ENCODE measurements around the gene CCDC142.

Gene CCDC142

DNA sequence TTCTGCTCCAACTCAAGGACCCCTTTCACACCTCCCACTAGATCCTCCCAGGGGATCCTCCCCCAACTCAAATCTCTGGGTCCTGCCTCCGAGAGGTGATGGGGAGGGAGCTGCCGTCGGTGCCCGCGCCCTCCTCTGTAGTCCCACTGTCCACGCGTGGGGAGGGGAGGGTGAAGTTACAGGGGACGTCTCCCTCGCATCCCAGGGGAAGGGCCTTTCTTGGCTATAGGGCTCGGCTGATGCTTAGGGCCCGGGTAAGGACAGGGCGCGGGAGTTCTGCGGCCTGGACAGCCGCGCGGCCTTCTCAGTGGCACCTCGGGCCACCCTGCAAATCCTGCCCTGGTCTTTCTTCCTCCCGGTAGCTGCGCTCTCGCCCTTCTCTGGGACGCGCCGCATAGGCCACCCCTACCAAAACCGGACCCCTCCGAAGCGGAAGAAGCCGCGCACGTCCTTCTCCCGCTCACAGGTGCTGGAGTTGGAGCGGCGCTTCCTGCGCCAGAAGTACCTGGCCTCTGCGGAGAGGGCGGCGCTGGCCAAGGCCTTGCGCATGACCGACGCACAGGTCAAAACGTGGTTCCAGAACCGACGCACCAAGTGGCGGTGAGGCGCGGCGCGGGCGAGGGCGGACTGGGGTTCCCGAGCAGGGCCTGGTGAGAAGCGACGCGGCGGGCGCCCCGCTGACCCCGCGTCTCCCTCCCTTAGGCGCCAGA lies 32.6 kb upstream of the CCDC142 start:
- Mint-ChIP-seq H3K4me3 (peak overlapping the region in 1 of 3 experiments; percentile 59), H3K36me3 (ENCODE audit: low read depth) (no peaks in the 10 kb centered on the region), H3K4me1 (no peaks in the 10 kb centered on the region), H3K9me3 (no peaks in the 10 kb centered on the region), H3K27ac (no peak overlapping the region), H3K27me3 (ENCODE audit: low read depth) (peaks cover 99% of the 10 kb centered on the region)
- TF ChIP-seq, protein P1, sequence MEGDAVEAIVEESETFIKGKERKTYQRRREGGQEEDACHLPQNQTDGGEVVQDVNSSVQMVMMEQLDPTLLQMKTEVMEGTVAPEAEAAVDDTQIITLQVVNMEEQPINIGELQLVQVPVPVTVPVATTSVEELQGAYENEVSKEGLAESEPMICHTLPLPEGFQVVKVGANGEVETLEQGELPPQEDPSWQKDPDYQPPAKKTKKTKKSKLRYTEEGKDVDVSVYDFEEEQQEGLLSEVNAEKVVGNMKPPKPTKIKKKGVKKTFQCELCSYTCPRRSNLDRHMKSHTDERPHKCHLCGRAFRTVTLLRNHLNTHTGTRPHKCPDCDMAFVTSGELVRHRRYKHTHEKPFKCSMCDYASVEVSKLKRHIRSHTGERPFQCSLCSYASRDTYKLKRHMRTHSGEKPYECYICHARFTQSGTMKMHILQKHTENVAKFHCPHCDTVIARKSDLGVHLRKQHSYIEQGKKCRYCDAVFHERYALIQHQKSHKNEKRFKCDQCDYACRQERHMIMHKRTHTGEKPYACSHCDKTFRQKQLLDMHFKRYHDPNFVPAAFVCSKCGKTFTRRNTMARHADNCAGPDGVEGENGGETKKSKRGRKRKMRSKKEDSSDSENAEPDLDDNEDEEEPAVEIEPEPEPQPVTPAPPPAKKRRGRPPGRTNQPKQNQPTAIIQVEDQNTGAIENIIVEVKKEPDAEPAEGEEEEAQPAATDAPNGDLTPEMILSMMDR (IDR thresholded peaks at IDR 0.05; ENCODE audit: unreplicated experiment in 3 of 3), result no peak

DNA sequence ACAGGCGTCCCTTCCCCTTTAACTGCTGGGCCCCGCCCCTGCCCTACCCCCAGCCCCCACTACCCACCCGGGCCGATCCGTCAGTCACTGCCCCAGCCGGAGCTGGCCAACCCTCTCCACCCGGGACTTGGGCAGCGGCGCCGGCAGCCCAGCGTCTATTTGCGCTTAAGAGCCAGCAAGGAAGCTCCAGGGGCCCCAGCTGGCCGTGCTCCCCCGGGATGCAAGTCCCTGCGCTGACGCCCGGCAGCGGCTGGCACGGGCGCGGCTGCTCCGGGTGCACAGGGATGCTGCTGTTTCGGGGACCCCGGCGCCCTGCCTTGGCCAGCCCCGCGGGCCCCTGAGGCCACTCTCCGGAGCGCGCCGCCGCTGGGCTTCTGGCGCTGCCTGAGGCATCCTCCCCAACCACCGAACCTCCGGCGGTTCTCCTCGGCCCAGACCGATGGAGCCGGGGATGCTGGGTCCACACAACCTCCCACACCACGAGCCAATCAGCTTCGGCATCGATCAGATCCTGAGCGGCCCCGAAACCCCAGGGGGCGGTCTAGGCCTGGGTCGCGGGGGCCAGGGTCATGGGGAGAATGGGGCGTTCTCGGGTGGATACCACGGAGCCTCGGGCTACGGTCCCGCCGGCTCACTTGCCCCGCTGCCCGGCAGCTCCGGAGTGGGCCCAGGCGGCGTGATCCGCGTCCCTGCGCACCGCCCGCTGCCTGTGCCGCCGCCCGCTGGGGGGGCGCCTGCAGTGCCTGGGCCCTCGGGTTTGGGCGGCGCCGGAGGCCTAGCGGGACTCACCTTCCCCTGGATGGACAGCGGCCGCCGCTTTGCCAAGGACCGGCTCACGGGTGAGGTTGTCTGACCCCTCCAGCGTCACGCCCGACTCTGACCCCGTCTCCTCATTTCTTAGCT lies 31.8 kb upstream of the CCDC142 start, which contains the start of gene TLX2:
Gene TLX2, plus strand, starts transcription at position 83 of the 903 bp plus-strand sequence. Its CDS starts 357 bp downstream, at position 440.
- TF ChIP-seq, protein P1 (IDR thresholded peaks at IDR 0.05; ENCODE audit: unreplicated experiment in 3 of 3), result no peak
- no peaks in the 10 kb centered on the region for H3K4me1 Mint-ChIP-seq
- no peaks in the 10 kb centered on the region for H3K9me3 Mint-ChIP-seq
- no peaks in the 10 kb centered on the region for H3K36me3 Mint-ChIP-seq (ENCODE audit: low read depth)
- peak within 1 kb of the TSS in 2 of 3 experiments; percentile 32 to 59 for H3K4me3 Mint-ChIP-seq
- H3K27ac Mint-ChIP-seq, result no peak within 1 kb of the TSS
- H3K27me3 Mint-ChIP-seq (ENCODE audit: low read depth), result peaks cover 99% of the 10 kb centered on the region

DNA sequence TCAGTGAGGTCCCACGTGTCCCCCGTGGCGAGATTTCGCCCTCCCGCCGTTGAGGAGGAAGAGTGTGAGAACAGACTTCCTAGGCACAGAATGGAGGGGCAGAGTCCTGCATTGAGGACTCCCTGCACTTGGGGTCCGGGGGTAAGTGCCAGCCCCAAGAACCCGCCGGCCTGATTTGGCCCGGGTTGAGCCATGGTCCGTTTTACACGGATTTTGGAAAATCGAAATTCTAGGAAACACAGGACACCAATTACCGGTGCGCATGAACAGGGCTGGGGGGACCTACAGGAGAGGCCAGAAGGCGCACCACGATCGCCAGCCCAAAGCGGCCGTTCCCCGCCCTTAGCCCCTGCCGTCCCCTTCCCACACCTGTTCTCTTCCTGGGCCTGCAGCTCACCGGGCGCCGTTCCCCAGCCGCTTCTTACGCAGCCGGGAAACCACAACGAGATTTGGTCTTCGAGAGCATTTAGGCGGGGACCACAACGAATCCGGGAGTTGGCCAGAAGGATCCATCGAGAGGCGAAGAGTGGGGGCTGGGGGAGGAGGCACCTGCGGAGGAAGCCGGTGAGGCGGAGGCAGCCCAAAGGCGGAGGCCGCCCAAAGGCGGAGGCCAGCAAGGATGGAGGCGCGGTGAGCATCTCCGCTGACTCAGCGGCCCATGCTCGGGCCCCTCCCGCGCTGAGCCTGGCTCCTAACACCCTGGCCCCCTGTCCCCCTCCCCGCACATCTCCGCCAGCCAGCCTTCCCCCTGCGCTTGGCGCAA lies 31.0 kb upstream of the CCDC142 start:
- peaks cover 99% of the 10 kb centered on the region for H3K27me3 Mint-ChIP-seq (ENCODE audit: low read depth)
- H3K27ac Mint-ChIP-seq, result no peak overlapping the region
- H3K4me1 Mint-ChIP-seq, result no peaks in the 10 kb centered on the region
- peak overlapping the region in 1 of 3 experiments; percentile 19 for H3K4me3 Mint-ChIP-seq
- no peaks in the 10 kb centered on the region for H3K9me3 Mint-ChIP-seq
- TF ChIP-seq, protein P1 (IDR thresholded peaks at IDR 0.05; ENCODE audit: unreplicated experiment in 3 of 3), result no peak
- H3K36me3 Mint-ChIP-seq (ENCODE audit: low read depth), result no peaks in the 10 kb centered on the region

DNA sequence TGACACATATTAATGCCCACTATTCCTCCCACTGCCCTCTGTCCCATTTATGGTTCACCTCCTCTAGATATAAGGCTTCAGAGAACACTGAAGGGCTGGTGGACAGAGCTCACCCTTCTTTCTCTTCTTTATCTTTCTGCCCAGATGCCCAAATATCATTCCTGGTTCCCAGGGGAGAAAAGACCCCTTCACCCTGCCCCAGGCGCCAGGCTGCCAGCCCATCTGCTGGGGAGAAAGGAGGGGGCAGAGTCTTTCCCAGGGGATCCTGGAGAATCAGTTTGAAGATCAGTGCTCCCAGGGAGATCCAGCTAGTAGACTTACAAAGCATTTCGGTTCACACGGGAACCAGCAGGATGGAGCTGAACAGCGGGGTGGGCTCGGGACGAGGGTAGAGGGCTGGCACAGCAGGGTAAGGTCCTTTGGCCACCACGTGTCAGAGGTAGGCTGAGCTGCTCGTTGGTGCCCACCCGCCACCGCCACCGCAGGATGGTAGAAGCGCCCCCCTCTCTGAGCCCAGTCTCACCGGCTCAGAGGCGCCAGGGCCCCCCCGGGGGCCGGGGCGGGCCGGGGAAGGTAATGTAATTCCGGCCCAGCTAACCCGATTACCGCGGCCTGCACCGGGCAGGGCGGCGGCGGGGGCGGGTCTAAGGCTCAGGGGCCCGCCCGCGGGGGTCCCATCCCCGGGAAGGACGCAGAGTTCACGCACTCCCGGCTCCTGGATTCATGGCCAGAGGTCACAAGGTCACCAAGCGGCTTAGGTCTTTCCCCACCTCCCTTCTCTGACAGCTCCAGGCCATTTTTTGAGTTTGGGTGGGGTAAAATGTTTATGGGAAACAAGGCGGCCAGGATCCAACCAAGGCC lies 30.2 kb upstream of the CCDC142 start:
- no peaks in the 10 kb centered on the region for H3K36me3 Mint-ChIP-seq (ENCODE audit: low read depth)
- H3K9me3 Mint-ChIP-seq, result no peaks in the 10 kb centered on the region
- H3K4me3 Mint-ChIP-seq, result peak overlapping the region in 1 of 3 experiments; percentile 31
- peaks cover 99% of the 10 kb centered on the region for H3K27me3 Mint-ChIP-seq (ENCODE audit: low read depth)
- TF ChIP-seq, protein P1 (IDR thresholded peaks at IDR 0.05; ENCODE audit: unreplicated experiment in 3 of 3), result no peak
- peaks cover 4% of the 10 kb centered on the region for H3K4me1 Mint-ChIP-seq
- no peak overlapping the region for H3K27ac Mint-ChIP-seq
